Brain microvascular endothelial cell (primary cell): ENCODE data around the gene SUSD1.
A peak's percentile ranks its signal among the peaks of the same experiment; 100 is the strongest.

ENCODE experiments used
- DNase-seq: peaks from one replicate; pipeline ENCODE4 v3.0.0-alpha.2; 2020
- H3K27ac ChIP-seq: fragments of 250-450 bp; sonication (Bioruptor Pico); 2 replicates; pipeline ENCODE4 v1.5.1; 2020; ENCODE audit warnings: mild to moderate bottlenecking, moderate library complexity
- H3K27me3 ChIP-seq: fragments of 250-450 bp; sonication (Bioruptor Pico); replicated peaks from 2 replicates; pipeline ENCODE4 v1.5.1; 2020; ENCODE audit warnings: mild to moderate bottlenecking
- H3K36me3 ChIP-seq: fragments of 250-450 bp; sonication (Bioruptor Pico); replicated peaks from 2 replicates; pipeline ENCODE4 v1.5.1; 2020; ENCODE audit warnings: mild to moderate bottlenecking
- H3K4me3 ChIP-seq: 2 replicates; pipeline ENCODE4 v1.5.1; 2011; ENCODE audit warnings: low read depth, mild to moderate bottlenecking, control low read depth, low read length, moderate library complexity
- CTCF ChIP-seq: IDR thresholded peaks from 2 replicates; pipeline ENCODE4 v1.5.1; 2011; ENCODE audit warnings: low read depth, mild to moderate bottlenecking, moderate library complexity, low read length, control low read depth, inconsistent platforms; ENCODE audit errors: missing control alignments
- in situ Hi-C: cut with HindIII; loops from 2 replicates; pipeline ENCODE4 v1.10.0; 2017; ENCODE audit warnings: low sequenced_read_pairs, low pct_ligation_motif_present

The SUSD1 gene

GRCh38 chr9:112038017-112038408, 137.1 kb downstream of the SUSD1 start:
- no peaks in the 10 kb centered on the region for H3K27me3 ChIP-seq
- no peak for TF ChIP-seq CTCF
- in situ Hi-C loops, result no loop called here

GRCh38 chr9:112037281-112038016, 137.6 kb downstream of the SUSD1 start:
- no peak for TF ChIP-seq CTCF
- in situ Hi-C loops, result no loop called here
- Histone ChIP-seq H3K36me3 (no peaks in the 10 kb centered on the region), H3K4me3 (no peak overlapping the region), H3K27me3 (no peaks in the 10 kb centered on the region), H3K27ac (peak overlapping the region; percentile 92)
- DNase-seq, result peak; percentile 68

More at GRCh38 chr9:112038017-112038408, 137.1 kb downstream of the SUSD1 start:
- DNase-seq, result no peak
- H3K27ac ChIP-seq, result peak overlapping the region; percentile 92
- no peak overlapping the region for H3K4me3 ChIP-seq
- H3K36me3 ChIP-seq, result no peaks in the 10 kb centered on the region

- TF ChIP-seq CTCF, result no peak
- in situ Hi-C loops, result no loop called here
- DNase-seq, result no peak
- Histone ChIP-seq H3K27me3 (no peaks in the 10 kb centered on the region), H3K27ac (peak overlapping the region; percentile 92), H3K36me3 (no peaks in the 10 kb centered on the region), H3K4me3 (no peak overlapping the region)
Measured at GRCh38 chr9:112035166-112035826, 139.8 kb downstream of the SUSD1 start.

GRCh38 chr9:112034216-112034611, 140.9 kb downstream of the SUSD1 start:
- Histone ChIP-seq H3K27ac (peak overlapping the region; percentile 10), H3K36me3 (no peaks in the 10 kb centered on the region), H3K27me3 (no peaks in the 10 kb centered on the region), H3K4me3 (no peak overlapping the region)
- in situ Hi-C loops, result no loop called here
- no peak for DNase-seq
- TF ChIP-seq CTCF, result no peak

- in situ Hi-C loops, result no loop called here
- Histone ChIP-seq H3K36me3 (no peaks in the 10 kb centered on the region), H3K4me3 (no peak overlapping the region), H3K27ac (peak overlapping the region; percentile 36), H3K27me3 (no peaks in the 10 kb centered on the region)
- no peak for TF ChIP-seq CTCF
- no peak for DNase-seq
Measured at GRCh38 chr9:112033237-112034215, 141.6 kb downstream of the SUSD1 start.
